GM18505 (cell line): ENCODE measurements around the gene SDC4.

Experiments used
- ATAC-seq: cut with Tn5 transposase; IDR thresholded peaks from one replicate; pipeline ENCODE4 v1.9.1; 2021; ENCODE audit not compliant: unreplicated experiment
- POLR2A ChIP-seq: IDR thresholded peaks from 4 replicates; pipeline ENCODE4 v1.6.1; 2011; ENCODE audit warnings: borderline replicate concordance; ENCODE audit not compliant: insufficient read depth, insufficient read length; ENCODE audit errors: extremely low read depth

The SDC4 gene

GRCh38 chr20:45279992-45280391 is 68.2 kb downstream of the SDC4 start:
- ATAC-seq, result no peak
- TF ChIP-seq POLR2A, result no peak

- ATAC-seq, result no peak
- TF ChIP-seq POLR2A, result no peak
Measured at GRCh38 chr20:45275338-45275737, 72.9 kb downstream of the SDC4 start.
